T-helper 2 cell treated with Interferon-gamma antibody and Interleukin-4, amounts not matched to agents 5 μg/mL and 100 μg/mL, for 36 hours (primary cell): ENCODE data around the gene BANF2.

ENCODE experiments used
- DNase-seq: peaks from one replicate; pipeline ENCODE4 v3.0.0; 2021; ENCODE audit warnings: low spot score
- H3K27ac Mint-ChIP-seq: one replicate; pipeline ENCODE4 v1.8.0; 2021; ENCODE audit warnings: mild to moderate bottlenecking, mixed read lengths
- H3K27me3 Mint-ChIP-seq: one replicate; pipeline ENCODE4 v1.8.0; 2021; ENCODE audit warnings: low read depth, mixed read lengths
- H3K36me3 Mint-ChIP-seq: one replicate; pipeline ENCODE4 v1.8.0; 2021; ENCODE audit warnings: low read depth, mixed read lengths
- H3K4me1 Mint-ChIP-seq: one replicate; pipeline ENCODE4 v1.8.0; 2021; ENCODE audit warnings: low read depth, mixed read lengths
- H3K4me3 Mint-ChIP-seq: one replicate; pipeline ENCODE4 v1.8.0; 2022; ENCODE audit warnings: mild to moderate bottlenecking, moderate library complexity, mixed read lengths
- H3K9me3 Mint-ChIP-seq: one replicate; pipeline ENCODE4 v1.8.0; 2021; ENCODE audit warnings: mixed read lengths

The BANF2 gene

DNA sequence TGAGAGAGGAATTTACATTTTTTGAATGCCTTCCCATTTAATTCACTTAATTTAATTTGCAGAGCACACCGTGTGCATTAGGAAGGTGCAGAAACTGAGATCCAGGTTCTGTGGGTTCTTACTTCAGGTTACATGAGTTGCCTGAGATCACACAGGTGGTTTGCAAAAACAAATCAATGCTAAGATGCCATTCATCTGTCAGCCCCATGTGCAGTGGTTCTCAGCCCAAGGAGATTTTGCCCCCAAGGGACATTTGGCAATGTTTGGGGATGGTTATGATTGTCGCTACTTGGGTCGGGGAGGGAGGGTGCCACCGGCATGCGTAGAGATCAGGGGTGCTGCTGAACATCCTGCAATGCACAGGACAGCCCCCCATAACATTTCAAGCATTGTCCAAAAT is 34.6 kb downstream of the BANF2 start:
- Mint-ChIP-seq H3K4me1 (no peaks in the 10 kb centered on the region), H3K4me3 (no peak overlapping the region), H3K27me3 (no peaks in the 10 kb centered on the region), H3K36me3 (no peaks in the 10 kb centered on the region), H3K9me3 (peaks cover 22% of the 10 kb centered on the region), H3K27ac (no peak overlapping the region)
- DNase-seq = no peak

DNA sequence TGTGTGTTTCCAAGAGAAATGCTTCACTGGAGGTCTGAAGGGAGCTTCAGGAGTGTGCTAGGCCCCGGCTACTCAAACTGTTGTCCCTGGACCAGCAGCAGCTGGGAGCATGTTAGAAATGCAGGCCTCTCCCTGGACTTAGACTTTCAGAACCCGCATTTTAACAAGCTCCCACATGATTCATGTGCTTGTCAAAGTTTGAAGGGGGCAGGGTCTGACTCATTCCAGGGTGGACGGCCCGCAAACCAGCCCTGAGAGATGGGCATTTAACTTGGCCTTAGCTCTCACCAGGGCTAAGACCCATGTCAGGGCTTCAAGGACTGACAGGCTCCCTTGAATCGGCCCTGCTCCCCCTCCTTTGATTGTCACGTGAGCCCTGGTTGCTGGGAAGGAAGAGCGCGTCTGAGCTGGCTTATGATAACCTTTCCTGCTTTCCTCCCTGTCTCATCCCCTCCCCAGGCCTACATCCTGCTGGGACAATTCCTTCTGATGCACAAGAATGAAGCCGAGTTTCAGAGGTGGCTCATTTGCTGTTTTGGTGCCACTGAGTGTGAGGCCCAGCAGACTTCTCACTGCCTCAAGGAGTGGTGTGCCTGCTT is 35.5 kb downstream of the BANF2 start:
- H3K9me3 Mint-ChIP-seq = peaks cover 22% of the 10 kb centered on the region
- H3K36me3 Mint-ChIP-seq = no peaks in the 10 kb centered on the region
- no peak for DNase-seq
- H3K4me3 Mint-ChIP-seq = no peak overlapping the region
- no peak overlapping the region for H3K27ac Mint-ChIP-seq
- H3K27me3 Mint-ChIP-seq = no peaks in the 10 kb centered on the region
- no peaks in the 10 kb centered on the region for H3K4me1 Mint-ChIP-seq

DNA sequence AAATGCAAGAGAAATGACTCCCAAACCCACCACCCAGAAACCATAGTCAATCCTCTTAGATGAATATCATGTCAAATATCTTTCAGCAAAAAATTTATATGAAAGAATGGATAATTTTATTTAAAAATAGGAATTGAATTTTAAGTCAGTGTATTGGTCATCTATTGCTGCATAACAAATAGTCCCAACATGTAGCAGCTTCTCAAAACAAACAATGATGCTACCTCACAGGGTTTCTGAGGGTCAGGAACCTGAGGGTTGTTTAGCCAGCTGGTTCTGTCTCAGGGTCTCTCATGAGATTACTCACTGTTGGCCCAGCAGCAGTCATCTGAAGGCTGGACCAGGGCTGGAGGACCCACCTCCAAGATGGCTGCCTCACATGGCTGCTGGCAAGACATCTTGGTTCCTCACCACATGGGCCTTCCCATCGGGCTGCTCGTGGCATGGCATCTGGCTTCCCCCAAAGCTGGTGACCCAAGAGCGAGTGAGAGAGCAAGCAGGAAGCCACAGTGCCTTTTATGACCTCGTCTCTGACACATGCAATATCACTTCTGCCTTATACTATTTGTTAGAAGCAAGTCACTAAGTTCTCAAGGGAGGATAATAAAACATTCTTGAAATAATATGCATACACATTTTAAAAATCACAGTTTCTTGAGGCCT is 36.3 kb downstream of the BANF2 start:
- Mint-ChIP-seq H3K9me3 (peaks cover 22% of the 10 kb centered on the region), H3K27me3 (no peaks in the 10 kb centered on the region), H3K4me3 (no peak overlapping the region), H3K4me1 (no peaks in the 10 kb centered on the region), H3K27ac (no peak overlapping the region), H3K36me3 (no peaks in the 10 kb centered on the region)
- no peak for DNase-seq

DNA sequence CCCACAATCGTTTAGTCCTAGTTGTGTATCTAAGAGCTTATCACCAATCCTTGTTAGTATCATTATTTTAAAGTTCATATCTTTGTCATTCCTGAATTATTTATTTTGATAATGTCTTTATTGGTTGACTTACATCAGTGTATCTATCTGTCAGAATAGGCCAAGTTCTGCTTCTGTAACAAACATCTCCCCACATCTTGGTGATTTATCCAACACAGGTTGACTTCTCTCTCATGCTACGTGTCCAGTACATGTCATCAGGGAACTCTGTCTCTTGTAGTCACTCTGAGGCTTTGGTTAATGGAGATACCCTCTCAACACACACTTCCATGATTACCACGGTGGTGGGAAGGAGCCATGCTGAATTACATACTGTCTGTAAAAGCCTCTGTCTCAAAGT is 38.4 kb downstream of the BANF2 start:
- Mint-ChIP-seq H3K4me1 (no peaks in the 10 kb centered on the region), H3K36me3 (no peaks in the 10 kb centered on the region), H3K27ac (no peak overlapping the region), H3K27me3 (no peaks in the 10 kb centered on the region), H3K9me3 (peaks cover 22% of the 10 kb centered on the region), H3K4me3 (no peak overlapping the region)
- no peak for DNase-seq

DNA sequence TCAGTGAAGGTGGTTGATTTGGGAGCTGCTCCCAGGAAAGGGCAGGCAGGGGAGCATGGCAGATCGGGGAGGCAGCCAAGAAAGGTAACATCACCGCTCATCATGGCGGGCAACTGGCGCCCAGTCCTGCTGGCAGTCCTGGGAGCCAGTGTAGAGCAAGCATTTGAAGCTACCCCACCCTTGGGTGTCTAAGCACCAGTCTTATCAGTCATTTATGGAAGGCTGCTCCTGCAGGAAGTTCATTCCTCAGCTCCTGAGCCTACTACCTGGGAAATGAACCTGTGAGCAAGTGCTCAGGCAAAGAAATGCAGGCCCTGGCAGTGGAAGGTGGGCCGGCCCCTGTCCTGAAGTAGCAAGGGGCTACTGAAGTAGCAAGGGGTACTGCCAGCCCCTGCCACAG is 41.5 kb downstream of the BANF2 start:
- H3K36me3 Mint-ChIP-seq = no peaks in the 10 kb centered on the region
- no peaks in the 10 kb centered on the region for H3K27me3 Mint-ChIP-seq
- H3K4me1 Mint-ChIP-seq = no peaks in the 10 kb centered on the region
- no peak overlapping the region for H3K27ac Mint-ChIP-seq
- no peak for DNase-seq
- no peak overlapping the region for H3K4me3 Mint-ChIP-seq
- H3K9me3 Mint-ChIP-seq = peaks cover 16% of the 10 kb centered on the region

DNA sequence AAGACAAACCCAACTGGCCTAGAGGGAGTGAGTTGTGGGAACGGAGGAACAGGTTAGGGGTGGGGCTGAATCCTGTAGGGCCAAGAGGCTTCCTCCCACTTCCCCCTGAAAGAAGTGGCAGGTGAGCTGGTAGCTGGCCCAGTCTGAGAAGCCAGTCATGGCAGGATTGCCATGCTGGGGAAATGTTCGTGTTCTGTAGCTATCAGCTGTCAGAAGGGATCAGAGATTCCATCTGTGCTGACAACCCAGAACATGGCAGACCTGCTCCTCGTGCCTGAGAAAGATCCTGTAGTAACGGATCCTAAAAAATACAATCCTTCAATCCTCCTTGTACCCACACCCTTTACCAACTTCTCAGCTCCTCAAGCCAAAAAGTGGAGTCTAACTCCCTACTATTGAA is 43.0 kb downstream of the BANF2 start:
- H3K36me3 Mint-ChIP-seq = no peaks in the 10 kb centered on the region
- no peak overlapping the region for H3K4me3 Mint-ChIP-seq
- H3K4me1 Mint-ChIP-seq = no peaks in the 10 kb centered on the region
- no peaks in the 10 kb centered on the region for H3K27me3 Mint-ChIP-seq
- no peak overlapping the region for H3K27ac Mint-ChIP-seq
- no peak for DNase-seq
- peaks cover 4% of the 10 kb centered on the region for H3K9me3 Mint-ChIP-seq

DNA sequence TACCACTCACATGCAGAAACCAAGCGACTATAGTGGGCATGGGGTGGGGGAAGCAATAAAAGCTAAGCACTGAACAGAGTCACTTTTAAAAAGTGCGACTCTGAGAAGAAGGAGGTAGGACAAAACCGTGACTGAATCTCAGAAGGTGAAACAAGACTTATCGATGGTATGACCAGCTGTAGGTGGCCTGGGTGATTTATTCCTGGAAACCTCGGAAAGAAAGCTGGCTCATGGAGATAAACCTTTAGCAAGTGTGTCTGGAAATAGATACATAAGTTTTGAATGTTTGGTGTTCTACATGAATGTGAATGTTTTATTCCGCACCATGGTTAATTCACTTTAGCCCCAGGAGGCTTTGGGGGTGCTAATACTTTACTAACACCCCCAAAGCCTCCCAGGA is 43.9 kb downstream of the BANF2 start:
- Mint-ChIP-seq H3K27ac (no peak overlapping the region), H3K4me1 (no peaks in the 10 kb centered on the region), H3K27me3 (peaks cover 3% of the 10 kb centered on the region), H3K36me3 (no peaks in the 10 kb centered on the region), H3K4me3 (no peak overlapping the region), H3K9me3 (no peaks in the 10 kb centered on the region)
- DNase-seq = no peak

DNA sequence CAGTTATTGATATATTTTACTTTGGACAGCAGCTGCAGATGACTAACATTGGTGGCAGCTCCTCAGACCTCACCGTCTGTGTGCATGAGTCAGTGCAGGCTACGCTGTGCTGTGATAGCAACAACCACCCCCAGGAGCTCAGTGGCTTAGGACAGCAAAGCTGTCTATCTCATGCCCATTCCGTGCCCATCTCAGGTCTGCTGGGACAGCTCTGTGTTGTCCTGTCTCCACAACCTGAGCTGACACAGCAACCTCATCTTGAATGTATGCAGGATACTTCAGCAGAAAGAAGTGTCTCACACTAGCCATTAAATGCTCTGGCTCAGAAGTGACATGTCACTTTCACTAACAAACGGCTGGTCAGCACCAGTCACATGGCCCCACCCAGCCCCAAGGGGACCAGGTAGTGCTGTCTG is 47.7 kb downstream of the BANF2 start:
- Mint-ChIP-seq H3K36me3 (no peaks in the 10 kb centered on the region), H3K27ac (no peak overlapping the region), H3K27me3 (peaks cover 3% of the 10 kb centered on the region), H3K9me3 (no peaks in the 10 kb centered on the region), H3K4me3 (no peak overlapping the region), H3K4me1 (no peaks in the 10 kb centered on the region)
- no peak for DNase-seq

DNA sequence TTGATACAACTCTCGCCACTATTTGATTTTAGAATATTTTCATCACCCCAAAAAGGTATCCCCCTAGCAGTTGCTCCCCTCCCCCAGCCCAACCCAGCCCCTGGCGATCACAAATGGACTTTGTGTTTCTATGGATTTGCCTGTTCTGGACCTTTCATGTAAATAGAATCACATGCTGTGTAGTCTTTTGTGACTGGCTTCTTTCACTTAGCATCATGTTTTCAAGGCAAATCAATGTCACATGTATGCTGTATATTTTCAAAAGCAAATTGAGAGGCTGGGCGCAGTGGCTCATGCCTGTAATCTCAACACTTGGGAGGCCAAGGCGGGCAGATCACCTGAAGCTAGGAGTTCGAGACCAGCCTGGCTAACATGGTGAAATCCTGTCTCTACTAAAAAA is 48.5 kb downstream of the BANF2 start:
- no peaks in the 10 kb centered on the region for H3K36me3 Mint-ChIP-seq
- no peak for DNase-seq
- H3K9me3 Mint-ChIP-seq = no peaks in the 10 kb centered on the region
- H3K27me3 Mint-ChIP-seq = peaks cover 9% of the 10 kb centered on the region
- H3K27ac Mint-ChIP-seq = no peak overlapping the region
- no peak overlapping the region for H3K4me3 Mint-ChIP-seq
- no peaks in the 10 kb centered on the region for H3K4me1 Mint-ChIP-seq

DNA sequence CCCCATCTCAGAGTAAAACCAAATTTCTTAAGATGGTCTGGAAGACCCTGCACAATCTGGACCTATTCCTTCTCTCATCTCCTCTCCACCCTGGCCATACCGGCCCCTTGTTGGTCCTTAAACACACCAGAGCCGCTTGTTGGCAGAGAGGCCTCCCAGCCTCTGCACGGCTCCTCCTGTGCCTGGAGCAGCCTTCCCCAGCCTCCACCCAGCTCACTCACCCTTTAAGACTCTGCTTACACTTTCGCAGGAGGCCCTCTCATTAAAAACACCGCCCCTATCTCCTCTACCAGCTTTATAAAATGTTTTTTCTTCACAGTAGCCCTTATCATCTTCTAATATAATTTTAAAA is 49.8 kb downstream of the BANF2 start:
- Mint-ChIP-seq H3K36me3 (no peaks in the 10 kb centered on the region), H3K27ac (no peak overlapping the region), H3K27me3 (peaks cover 11% of the 10 kb centered on the region), H3K4me1 (no peaks in the 10 kb centered on the region), H3K9me3 (no peaks in the 10 kb centered on the region), H3K4me3 (no peak overlapping the region)
- no peak for DNase-seq

DNA sequence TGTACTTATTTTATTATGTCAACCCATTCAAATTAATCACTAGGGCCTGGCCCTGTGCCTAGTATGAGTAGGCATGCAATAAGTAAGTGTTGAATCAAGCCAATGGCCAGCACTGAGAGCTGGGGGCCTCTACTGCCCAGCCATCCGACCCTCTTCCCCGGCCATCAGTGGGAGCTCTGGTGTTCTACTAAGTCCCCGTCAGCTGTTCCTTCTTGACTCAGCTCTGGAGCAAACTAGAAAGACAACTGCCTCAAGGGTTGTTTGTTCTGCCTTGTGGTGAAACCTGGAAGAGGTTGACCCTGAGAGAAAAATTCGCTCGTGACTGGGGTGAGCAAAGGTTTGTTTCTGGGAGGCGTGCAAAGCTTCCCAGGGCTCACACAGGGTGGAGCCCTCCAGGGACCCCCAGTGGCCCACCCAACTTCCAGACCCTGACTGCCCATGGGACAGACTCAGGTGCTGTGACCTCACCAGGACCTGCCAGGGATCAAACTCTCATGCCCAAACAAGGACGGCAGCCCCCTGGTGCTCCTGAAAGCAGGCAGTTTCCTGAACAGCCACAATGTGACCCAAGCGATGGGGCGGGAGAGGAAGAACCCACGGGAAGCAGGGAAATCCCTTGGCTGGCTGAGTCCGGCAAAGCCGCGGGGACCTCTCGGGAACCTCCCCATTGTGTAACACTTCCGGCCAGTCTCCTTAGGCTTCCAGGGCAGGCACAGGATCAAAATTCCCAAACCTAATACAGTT is 50.4 kb downstream of the BANF2 start:
- H3K4me3 Mint-ChIP-seq = no peak overlapping the region
- H3K9me3 Mint-ChIP-seq = no peaks in the 10 kb centered on the region
- H3K36me3 Mint-ChIP-seq = no peaks in the 10 kb centered on the region
- no peak for DNase-seq
- no peaks in the 10 kb centered on the region for H3K4me1 Mint-ChIP-seq
- peaks cover 11% of the 10 kb centered on the region for H3K27me3 Mint-ChIP-seq
- H3K27ac Mint-ChIP-seq = no peak overlapping the region

DNA sequence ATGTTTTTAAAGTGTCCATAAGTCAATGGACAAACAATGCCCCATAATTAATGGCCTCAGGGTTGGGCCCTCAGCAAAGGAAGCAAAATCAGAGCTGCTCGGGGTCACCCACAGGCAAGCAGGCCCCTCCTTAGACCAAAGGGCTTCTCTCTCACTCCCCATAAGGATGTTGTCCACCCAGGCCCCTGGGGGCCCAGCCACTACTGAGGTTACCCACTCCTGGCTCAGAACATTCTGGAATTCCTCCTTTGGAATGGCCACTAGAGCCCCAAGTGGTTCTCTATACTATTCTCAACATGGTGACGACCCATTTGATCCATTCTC is 50.9 kb downstream of the BANF2 start:
- no peaks in the 10 kb centered on the region for H3K9me3 Mint-ChIP-seq
- no peak overlapping the region for H3K27ac Mint-ChIP-seq
- no peak overlapping the region for H3K4me3 Mint-ChIP-seq
- peaks cover 11% of the 10 kb centered on the region for H3K27me3 Mint-ChIP-seq
- no peak for DNase-seq
- H3K4me1 Mint-ChIP-seq = no peaks in the 10 kb centered on the region
- no peaks in the 10 kb centered on the region for H3K36me3 Mint-ChIP-seq

DNA sequence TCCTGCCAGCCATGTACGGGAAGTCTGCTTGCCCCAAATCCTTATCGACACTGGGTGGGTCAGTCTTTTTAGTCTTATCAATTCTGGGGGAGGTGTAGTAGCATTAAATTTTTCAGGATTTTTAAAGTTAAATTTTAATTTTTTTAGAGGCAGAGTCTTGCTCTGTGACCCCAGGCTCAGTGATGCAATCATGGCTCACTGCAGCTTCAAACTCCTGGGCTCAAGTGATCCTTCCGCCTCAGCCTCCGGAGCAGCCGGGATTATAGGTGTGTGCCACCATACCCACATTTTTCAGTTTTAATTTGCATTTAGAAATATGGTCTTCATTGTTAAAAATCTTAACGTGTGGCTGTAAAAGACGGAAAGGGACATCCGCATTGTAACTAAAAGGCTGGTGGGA is 51.9 kb downstream of the BANF2 start:
- no peak overlapping the region for H3K27ac Mint-ChIP-seq
- no peak for DNase-seq
- H3K27me3 Mint-ChIP-seq = peaks cover 17% of the 10 kb centered on the region
- H3K36me3 Mint-ChIP-seq = no peaks in the 10 kb centered on the region
- H3K9me3 Mint-ChIP-seq = no peaks in the 10 kb centered on the region
- H3K4me3 Mint-ChIP-seq = no peak overlapping the region
- no peaks in the 10 kb centered on the region for H3K4me1 Mint-ChIP-seq

DNA sequence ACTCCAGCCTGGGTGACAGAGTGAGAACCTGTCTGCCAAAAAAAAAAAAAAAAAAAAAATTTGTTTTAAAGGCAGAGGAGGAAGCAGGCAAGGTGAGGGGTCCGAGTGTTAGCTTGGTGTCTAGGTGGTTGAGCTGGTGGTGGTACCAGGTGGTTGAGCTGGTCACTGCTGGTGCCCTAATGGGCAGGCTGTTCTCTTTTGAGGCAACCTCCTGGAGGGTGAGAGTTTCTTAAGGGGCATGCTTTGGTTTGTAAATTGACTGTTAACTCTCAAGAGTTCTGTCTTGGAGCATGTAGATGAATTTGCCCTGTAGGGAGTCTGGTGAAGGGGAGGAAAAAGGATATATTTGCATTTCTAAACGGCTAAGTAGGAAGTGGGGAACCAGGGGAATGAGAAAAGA is 52.7 kb downstream of the BANF2 start:
- Mint-ChIP-seq H3K27ac (no peak overlapping the region), H3K27me3 (peaks cover 17% of the 10 kb centered on the region), H3K4me3 (no peak overlapping the region), H3K36me3 (no peaks in the 10 kb centered on the region), H3K4me1 (no peaks in the 10 kb centered on the region), H3K9me3 (no peaks in the 10 kb centered on the region)
- no peak for DNase-seq

DNA sequence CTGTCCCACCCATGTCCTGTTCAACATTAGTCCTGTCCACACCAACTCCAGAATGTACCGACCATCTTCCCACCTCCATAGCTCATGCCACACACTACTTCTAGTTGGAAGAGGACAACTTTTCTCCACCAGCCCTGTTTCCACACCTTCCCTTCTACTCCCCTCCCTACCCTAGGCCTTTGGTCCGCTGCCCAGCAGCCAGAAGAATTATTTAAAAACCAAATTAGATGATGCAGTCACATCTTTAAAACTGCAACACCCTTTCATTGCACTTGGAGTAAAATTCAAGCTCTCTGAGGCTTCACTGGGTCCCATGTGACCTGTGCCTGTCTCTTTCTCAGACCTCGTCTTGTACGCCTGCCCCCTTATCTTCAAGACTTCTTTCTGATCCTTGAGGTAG is 53.8 kb downstream of the BANF2 start:
- H3K4me3 Mint-ChIP-seq = no peak overlapping the region
- no peaks in the 10 kb centered on the region for H3K4me1 Mint-ChIP-seq
- peaks cover 14% of the 10 kb centered on the region for H3K27me3 Mint-ChIP-seq
- peaks cover 7% of the 10 kb centered on the region for H3K9me3 Mint-ChIP-seq
- H3K27ac Mint-ChIP-seq = no peak overlapping the region
- no peak for DNase-seq
- H3K36me3 Mint-ChIP-seq = no peaks in the 10 kb centered on the region
